ENCODE results near the gene JOSD1. TPM values are rescaled to one million over a fixed set of nuclear protein-coding genes. Genes with fewer than 3 reads are reported as not detected.
A peak's percentile ranks its signal among the peaks of the same experiment; 100 is the strongest.

The JOSD1 gene
- total and polyA plus RNA-seq, 2 donors (not counting 1 experiment from before 2014, with no cell fraction given): 40.5 to 59.1 TPM

GRCh38 chr22:38745676-38746460, 45.1 kb upstream of the JOSD1 start:
- Histone ChIP-seq H3K36me3 (ENCODE audit: control insufficient read depth, insufficient read depth, low read length) (peaks cover 44% of the 10 kb centered on the region), H3K9me3 (ENCODE audit: control insufficient read depth, insufficient read depth, low read depth, low read length) (no peaks in the 10 kb centered on the region), H3K79me2 (ENCODE audit: control insufficient read depth, insufficient read depth, low read length) (no peaks in the 10 kb centered on the region), H3K4me3 (replicated peaks in 1 of 4; ENCODE audit: control extremely low read depth in 1 of 4, insufficient read depth in 1 of 4, low read depth in 3 of 4, low read length in 4 of 4) (no peak overlapping the region), H3K27ac (ENCODE audit: insufficient read depth, low read length) (no peak overlapping the region), H3K4me2 (ENCODE audit: extremely low read depth, insufficient read depth, low read length) (no peak overlapping the region), H3K27me3 (ENCODE audit: control insufficient read depth, insufficient read depth, low read length) (no peaks in the 10 kb centered on the region), H4K20me1 (ENCODE audit: control insufficient read depth, extremely low read depth, insufficient read depth, low read length) (no peaks in the 10 kb centered on the region), H2AFZ (ENCODE audit: low read length) (no peak overlapping the region), H3K4me1 (ENCODE audit: control insufficient read depth, extremely low read depth, insufficient read depth, low read length) (no peaks in the 10 kb centered on the region), H3K9ac (ENCODE audit: insufficient read depth, low read length) (no peak overlapping the region)
- no peak for DNase-seq (ENCODE audit: low read depth in 2 of 2)
- TF ChIP-seq EZH2 (IDR thresholded peaks at IDR 0.05; ENCODE audit: low read length, missing control alignments) (no peak), CTCF (conservative IDR thresholded peaks at IDR 0.05 in 1 of 2, IDR thresholded peaks at IDR 0.05 in 1 of 2; ENCODE audit: low read depth in 1 of 2, low read length in 2 of 2) (no peak)

GRCh38 chr22:38744981-38745380, 44.2 kb upstream of the JOSD1 start:
- no peaks in the 10 kb centered on the region for H3K27me3 ChIP-seq (ENCODE audit: control insufficient read depth, insufficient read depth, low read length)
- no peak for TF ChIP-seq EZH2 (IDR thresholded peaks at IDR 0.05; ENCODE audit: low read length, missing control alignments)
- TF ChIP-seq CTCF (conservative IDR thresholded peaks at IDR 0.05 in 1 of 2, IDR thresholded peaks at IDR 0.05 in 1 of 2; ENCODE audit: low read depth in 1 of 2, low read length in 2 of 2): no peak
- no peak overlapping the region for H3K9ac ChIP-seq (ENCODE audit: insufficient read depth, low read length)
- H3K9me3 ChIP-seq (ENCODE audit: control insufficient read depth, insufficient read depth, low read depth, low read length): no peaks in the 10 kb centered on the region
- no peaks in the 10 kb centered on the region for H3K79me2 ChIP-seq (ENCODE audit: control insufficient read depth, insufficient read depth, low read length)
- H3K36me3 ChIP-seq (ENCODE audit: control insufficient read depth, insufficient read depth, low read length): peaks cover 40% of the 10 kb centered on the region
- no peaks in the 10 kb centered on the region for H4K20me1 ChIP-seq (ENCODE audit: control insufficient read depth, extremely low read depth, insufficient read depth, low read length)
- H3K27ac ChIP-seq (ENCODE audit: insufficient read depth, low read length): no peak overlapping the region
- no peak overlapping the region for H2AFZ ChIP-seq (ENCODE audit: low read length)
- peak in 1 of 2 donors; percentile 22 for DNase-seq (ENCODE audit: low read depth in 2 of 2)
- H3K4me3 ChIP-seq (replicated peaks in 1 of 4; ENCODE audit: control extremely low read depth in 1 of 4, insufficient read depth in 1 of 4, low read depth in 3 of 4, low read length in 4 of 4): no peak overlapping the region
- H3K4me2 ChIP-seq (ENCODE audit: extremely low read depth, insufficient read depth, low read length): no peak overlapping the region
- no peaks in the 10 kb centered on the region for H3K4me1 ChIP-seq (ENCODE audit: control insufficient read depth, extremely low read depth, insufficient read depth, low read length)

GRCh38 chr22:38742176-38742942, 41.6 kb upstream of the JOSD1 start:
- Histone ChIP-seq H3K9ac (ENCODE audit: insufficient read depth, low read length) (no peak overlapping the region), H3K4me2 (ENCODE audit: extremely low read depth, insufficient read depth, low read length) (no peak overlapping the region), H3K4me3 (replicated peaks in 1 of 4; ENCODE audit: control extremely low read depth in 1 of 4, insufficient read depth in 1 of 4, low read depth in 3 of 4, low read length in 4 of 4) (no peak overlapping the region), H3K79me2 (ENCODE audit: control insufficient read depth, insufficient read depth, low read length) (no peaks in the 10 kb centered on the region), H3K4me1 (ENCODE audit: control insufficient read depth, extremely low read depth, insufficient read depth, low read length) (no peaks in the 10 kb centered on the region), H3K27me3 (ENCODE audit: control insufficient read depth, insufficient read depth, low read length) (no peaks in the 10 kb centered on the region), H3K27ac (ENCODE audit: insufficient read depth, low read length) (no peak overlapping the region), H3K9me3 (ENCODE audit: control insufficient read depth, insufficient read depth, low read depth, low read length) (no peaks in the 10 kb centered on the region), H2AFZ (ENCODE audit: low read length) (no peak overlapping the region), H4K20me1 (ENCODE audit: control insufficient read depth, extremely low read depth, insufficient read depth, low read length) (no peaks in the 10 kb centered on the region), H3K36me3 (ENCODE audit: control insufficient read depth, insufficient read depth, low read length) (peaks cover 52% of the 10 kb centered on the region)
- DNase-seq (ENCODE audit: low read depth in 2 of 2): no peak
- TF ChIP-seq CTCF (conservative IDR thresholded peaks at IDR 0.05 in 1 of 2, IDR thresholded peaks at IDR 0.05 in 1 of 2; ENCODE audit: low read depth in 1 of 2, low read length in 2 of 2): no peak
- no peak for TF ChIP-seq EZH2 (IDR thresholded peaks at IDR 0.05; ENCODE audit: low read length, missing control alignments)
